Activated CD8-positive, alpha-beta T cell treated with anti-CD3 and anti-CD28 coated beads for 36 hours (primary cell): ENCODE results near the gene ABCA1. TPM values are rescaled to one million over a fixed set of nuclear protein-coding genes. Genes with fewer than 3 reads are reported as not detected.
"Not testable (repeated sequence)": the region's sequence is repeated elsewhere in the genome, so short reads cannot be mapped to it uniquely, and the experiment has no call there.

Experiments
- ATAC-seq: fragments of 200-7000 bp; cut with Tn5 transposase; one replicate; pipeline ENCODE4 v1.10.0; 2021; ENCODE audit warnings: mild to moderate bottlenecking, moderate library complexity
- CTCF ChIA-PET: fragments of 350-600 bp; sonication (Branson Sonifier 250); formaldehyde crosslinking; loops from one replicate; lab custom pipeline; 2021; ENCODE audit warnings: antibody characterized with exemption; lab: Charles Lee
- POLR2A ChIA-PET: fragments of 350-600 bp; sonication (Branson Sonifier 250); formaldehyde crosslinking; loops from one replicate; lab custom pipeline; 2021; ENCODE audit warnings: antibody characterized with exemption; lab: Charles Lee
- DNase-seq: peaks from one replicate; pipeline ENCODE4 v3.0.0-alpha.2; 2020
- H3K27ac Mint-ChIP-seq: one replicate; pipeline ENCODE4 v1.8.0; 2021; ENCODE audit warnings: mild to moderate bottlenecking, mixed read lengths
- H3K27me3 Mint-ChIP-seq: one replicate; pipeline ENCODE4 v1.8.0; 2021; ENCODE audit warnings: mixed read lengths
- H3K36me3 Mint-ChIP-seq: one replicate; pipeline ENCODE4 v1.8.0; 2021; ENCODE audit warnings: low read depth, mixed read lengths
- H3K4me1 Mint-ChIP-seq: one replicate; pipeline ENCODE4 v1.8.0; 2021; ENCODE audit warnings: low read depth, mixed read lengths
- H3K4me3 Mint-ChIP-seq: one replicate; pipeline ENCODE4 v1.8.0; 2021; ENCODE audit warnings: mild to moderate bottlenecking, moderate library complexity, mixed read lengths
- H3K9me3 Mint-ChIP-seq: one replicate; pipeline ENCODE4 v1.8.0; 2021; ENCODE audit warnings: mixed read lengths
- intact Hi-C: fragments of 100-400 bp; cut with micrococcal nuclease; formaldehyde crosslinking; loops from one replicate; pipeline ENCODE4 v1.10.0; 2022
- total RNA-seq, 2 experiments: library from RNA; stranded (reverse); gene quantifications; one replicate each; pipeline ENCODE4 v1.2.3, GENCODE V29; 2021
- TF ChIP-seq, protein P1 (sequence below): fragments of 200-600 bp; IDR thresholded peaks from one replicate; pipeline ENCODE4 v1.8.0; 2022; ENCODE audit warnings: antibody characterized with exemption, mild to moderate bottlenecking

The ABCA1 gene
- under 1 TPM; 0.20 to 0.38 TPM for total RNA-seq

DNA sequence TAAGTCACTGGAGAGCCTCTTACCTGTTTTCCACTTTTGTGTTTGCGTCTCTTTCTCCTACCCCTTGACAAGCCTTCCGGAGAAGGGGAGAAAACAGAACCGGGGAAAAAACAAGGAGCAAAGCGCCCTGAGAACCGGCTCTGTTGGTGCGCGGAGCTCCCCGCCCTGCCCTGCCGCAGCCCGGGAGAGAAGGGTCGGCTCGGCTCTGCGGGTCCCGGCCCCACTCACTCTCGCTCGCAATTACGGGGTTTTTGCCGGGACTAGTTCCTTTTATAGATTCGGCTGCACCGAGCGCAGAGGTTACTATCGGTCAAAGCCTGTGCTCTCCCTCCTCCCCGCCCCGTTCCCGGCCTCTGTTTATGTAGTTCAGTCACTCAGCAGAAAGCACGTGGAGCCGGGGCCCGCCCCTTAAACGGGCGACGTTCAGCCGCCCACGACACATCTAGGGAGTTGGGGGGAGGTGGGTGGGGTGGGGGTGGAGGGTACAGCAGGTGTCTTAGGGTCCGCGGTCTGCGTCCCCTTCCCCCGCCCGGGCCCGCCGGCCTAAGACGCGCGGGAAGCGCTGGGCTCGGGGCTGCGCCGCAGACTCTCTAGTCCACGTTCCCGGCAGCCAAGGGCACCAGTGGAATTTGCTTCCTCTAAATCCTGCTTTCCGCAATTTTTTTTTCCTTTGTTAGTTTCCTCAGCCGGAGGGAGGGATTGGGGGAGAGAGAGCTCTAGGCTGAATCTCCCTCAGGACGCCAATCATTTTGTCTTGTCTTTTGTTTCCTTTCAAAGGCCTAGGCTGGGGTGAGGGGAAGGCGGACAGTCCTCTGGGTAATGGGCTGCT is at the start of gene ABCA1:
Gene ABCA1 (minus strand): TSS at position 244 of the 829 bp plus-strand sequence. CDS start 24,476 bp downstream, outside the sequence.
- peak within 1 kb of the TSS; percentile 73 for H3K4me3 Mint-ChIP-seq
- DNase-seq (peak; percentile 88), ATAC-seq (peak; percentile 76)
- peaks cover 12% of the 10 kb centered on the region for H3K4me1 Mint-ChIP-seq
- H3K27me3 Mint-ChIP-seq, result peaks cover 15% of the 10 kb centered on the region
- ChIA-PET POLR2A (interaction anchor here (0.6 to 1.2 kb wide), 2 partner anchors 52 to 478 kb away, joined by 3 read pairs; no protein-coding TSS in a partner anchor), CTCF (interaction anchor here (1.8 kb wide), 1 partner anchor 65 kb away, joined by 9 read pairs; no protein-coding TSS in a partner anchor)
- no peaks in the 10 kb centered on the region for H3K36me3 Mint-ChIP-seq
- no peaks in the 10 kb centered on the region for H3K9me3 Mint-ChIP-seq
- H3K27ac Mint-ChIP-seq, result no peak within 1 kb of the TSS
- intact Hi-C loops, result loop anchor here (5.0 kb wide), 1 partner anchor 64 kb away; no protein-coding TSS in a partner anchor
- TF ChIP-seq, protein P1, sequence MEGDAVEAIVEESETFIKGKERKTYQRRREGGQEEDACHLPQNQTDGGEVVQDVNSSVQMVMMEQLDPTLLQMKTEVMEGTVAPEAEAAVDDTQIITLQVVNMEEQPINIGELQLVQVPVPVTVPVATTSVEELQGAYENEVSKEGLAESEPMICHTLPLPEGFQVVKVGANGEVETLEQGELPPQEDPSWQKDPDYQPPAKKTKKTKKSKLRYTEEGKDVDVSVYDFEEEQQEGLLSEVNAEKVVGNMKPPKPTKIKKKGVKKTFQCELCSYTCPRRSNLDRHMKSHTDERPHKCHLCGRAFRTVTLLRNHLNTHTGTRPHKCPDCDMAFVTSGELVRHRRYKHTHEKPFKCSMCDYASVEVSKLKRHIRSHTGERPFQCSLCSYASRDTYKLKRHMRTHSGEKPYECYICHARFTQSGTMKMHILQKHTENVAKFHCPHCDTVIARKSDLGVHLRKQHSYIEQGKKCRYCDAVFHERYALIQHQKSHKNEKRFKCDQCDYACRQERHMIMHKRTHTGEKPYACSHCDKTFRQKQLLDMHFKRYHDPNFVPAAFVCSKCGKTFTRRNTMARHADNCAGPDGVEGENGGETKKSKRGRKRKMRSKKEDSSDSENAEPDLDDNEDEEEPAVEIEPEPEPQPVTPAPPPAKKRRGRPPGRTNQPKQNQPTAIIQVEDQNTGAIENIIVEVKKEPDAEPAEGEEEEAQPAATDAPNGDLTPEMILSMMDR, result no peak

GRCh38 chr9:104977580-104977979 is 49.6 kb upstream of the ABCA1 start:
- H3K9me3 Mint-ChIP-seq, result no peaks in the 10 kb centered on the region
- H3K27me3 Mint-ChIP-seq, result peaks cover 3% of the 10 kb centered on the region
- POLR2A ChIA-PET, result no interaction called here
- ATAC-seq, result no peak
- CTCF ChIA-PET, result no interaction called here
- TF ChIP-seq, protein P1, result no peak
- DNase-seq, result no peak
- H3K27ac Mint-ChIP-seq, result no peak overlapping the region
- H3K36me3 Mint-ChIP-seq, result no peaks in the 10 kb centered on the region
- intact Hi-C loops, result no loop called here
- peaks cover 5% of the 10 kb centered on the region for H3K4me1 Mint-ChIP-seq
- no peak overlapping the region for H3K4me3 Mint-ChIP-seq

- H3K4me1 Mint-ChIP-seq, result peaks cover 5% of the 10 kb centered on the region
- POLR2A ChIA-PET, result no interaction called here
- ATAC-seq (no peak), DNase-seq (no peak)
- H3K4me3 Mint-ChIP-seq, result no peak overlapping the region
- CTCF ChIA-PET, result no interaction called here
- TF ChIP-seq, protein P1, result no peak
- H3K27ac Mint-ChIP-seq, result no peak overlapping the region
- H3K9me3 Mint-ChIP-seq, result no peaks in the 10 kb centered on the region
- intact Hi-C loops, result no loop called here
- no peaks in the 10 kb centered on the region for H3K36me3 Mint-ChIP-seq
- peaks cover 5% of the 10 kb centered on the region for H3K27me3 Mint-ChIP-seq
These were observed 49.2 kb upstream of the ABCA1 start for GRCh38 chr9:104977168-104977567.

GRCh38 chr9:104975966-104976595 is 48.1 kb upstream of the ABCA1 start:
- H3K27ac Mint-ChIP-seq, POLR2A ChIA-PET, H3K36me3 Mint-ChIP-seq, H3K9me3 Mint-ChIP-seq, H3K4me3 Mint-ChIP-seq, ATAC-seq, H3K4me1 Mint-ChIP-seq, DNase-seq, H3K27me3 Mint-ChIP-seq, intact Hi-C loops: not testable (repeated sequence)
- CTCF ChIA-PET, result interaction anchor here (1.4 kb wide), 1 partner anchor 50 kb away, joined by 3 read pairs; no protein-coding TSS in a partner anchor

- ChIA-PET POLR2A (no interaction called here), CTCF (interaction anchor here (1.1 to 1.4 kb wide), 3 partner anchors 10 to 48 kb away, joined by 3 to 6 read pairs (median 3); no protein-coding TSS in a partner anchor)
- Mint-ChIP-seq H3K4me1 (no peaks in the 10 kb centered on the region), H3K36me3 (no peaks in the 10 kb centered on the region), H3K4me3 (no peak overlapping the region), H3K27me3 (peaks cover 13% of the 10 kb centered on the region), H3K27ac (no peak overlapping the region), H3K9me3 (no peaks in the 10 kb centered on the region)
- intact Hi-C loops, result no loop called here
- TF ChIP-seq, protein P1, result no peak
- DNase-seq (no peak), ATAC-seq (no peak)
These were observed 46.4 kb upstream of the ABCA1 start for GRCh38 chr9:104974053-104974962.
